ENCODE data around the gene KRTAP2-2.

KRTAP2-2 gene

DNA sequence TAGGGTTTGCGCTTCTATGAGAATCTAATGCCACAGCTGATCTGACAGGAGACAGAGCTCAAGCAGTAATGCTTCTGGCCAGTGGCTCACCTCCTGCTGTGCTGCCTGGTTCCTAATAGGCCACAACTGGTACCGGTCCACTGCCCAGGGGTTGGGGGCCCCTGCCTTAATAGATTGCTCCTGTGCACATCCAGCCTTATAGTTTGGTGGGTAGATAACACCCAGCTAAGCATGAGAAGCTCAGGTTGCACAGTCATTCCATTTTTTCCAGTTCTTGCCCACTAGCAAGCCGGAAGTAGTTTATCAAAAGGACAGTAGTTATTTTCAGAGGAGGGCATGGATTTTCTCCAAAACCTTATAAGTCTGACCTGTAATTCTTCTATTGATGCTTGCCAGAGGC is 35.6 kb downstream of the KRTAP2-2 start:
- Histone ChIP-seq H3K27me3 (replicated peaks; ENCODE audit: control insufficient read depth, insufficient read depth, low read length) (no peaks in the 10 kb centered on the region), H3K4me3 (replicated peaks; ENCODE audit: low read depth, low read length) (no peak overlapping the region), H3K36me3 (ENCODE audit: control insufficient read depth, insufficient read depth, low read length) (no peaks in the 10 kb centered on the region)
- no peak for DNase-seq (ENCODE audit: extremely low read depth, insufficient read length)
- no peak for TF ChIP-seq CTCF (IDR thresholded peaks at IDR 0.05; ENCODE audit: insufficient read depth, low read length, poor library complexity, severe bottlenecking)

GRCh38 chr17:41018541-41018940 is 36.5 kb downstream of the KRTAP2-2 start:
- no peaks in the 10 kb centered on the region for H3K27me3 ChIP-seq (replicated peaks; ENCODE audit: control insufficient read depth, insufficient read depth, low read length)
- TF ChIP-seq CTCF (IDR thresholded peaks at IDR 0.05; ENCODE audit: insufficient read depth, low read length, poor library complexity, severe bottlenecking): no peak
- no peak for DNase-seq (ENCODE audit: extremely low read depth, insufficient read length)
- H3K4me3 ChIP-seq (replicated peaks; ENCODE audit: low read depth, low read length): no peak overlapping the region
- H3K36me3 ChIP-seq (ENCODE audit: control insufficient read depth, insufficient read depth, low read length): no peaks in the 10 kb centered on the region

- H3K36me3 ChIP-seq (ENCODE audit: control insufficient read depth, insufficient read depth, low read length): no peaks in the 10 kb centered on the region
- DNase-seq (ENCODE audit: extremely low read depth, insufficient read length): no peak
- H3K4me3 ChIP-seq (replicated peaks; ENCODE audit: low read depth, low read length): no peak overlapping the region
- no peak for TF ChIP-seq CTCF (IDR thresholded peaks at IDR 0.05; ENCODE audit: insufficient read depth, low read length, poor library complexity, severe bottlenecking)
- H3K27me3 ChIP-seq (replicated peaks; ENCODE audit: control insufficient read depth, insufficient read depth, low read length): no peaks in the 10 kb centered on the region
Measured at GRCh38 chr17:41016578-41017215, 38.3 kb downstream of the KRTAP2-2 start.

DNA sequence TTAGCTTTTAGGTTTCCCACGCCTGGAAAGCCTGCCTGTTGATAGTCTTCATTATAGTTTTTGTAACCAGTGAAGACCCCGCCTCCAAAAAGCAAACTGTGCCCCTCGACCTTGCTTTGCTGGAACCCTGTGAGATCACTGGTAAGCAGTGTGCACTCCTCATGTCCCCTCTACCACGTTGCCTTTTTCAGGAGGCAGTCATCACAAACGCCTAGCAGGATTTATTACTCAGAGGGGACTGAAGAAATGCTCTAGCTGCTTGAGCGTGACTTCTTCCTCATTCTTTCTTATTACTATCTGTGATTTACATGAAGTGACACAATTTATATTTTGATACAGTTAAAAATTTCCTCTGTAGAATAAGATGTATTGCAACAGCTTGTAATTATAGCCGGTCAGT is 39.6 kb downstream of the KRTAP2-2 start:
- no peak for DNase-seq (ENCODE audit: extremely low read depth, insufficient read length)
- Histone ChIP-seq H3K4me3 (replicated peaks; ENCODE audit: low read depth, low read length) (no peak overlapping the region), H3K27me3 (replicated peaks; ENCODE audit: control insufficient read depth, insufficient read depth, low read length) (no peaks in the 10 kb centered on the region), H3K36me3 (ENCODE audit: control insufficient read depth, insufficient read depth, low read length) (no peaks in the 10 kb centered on the region)
- TF ChIP-seq CTCF (IDR thresholded peaks at IDR 0.05; ENCODE audit: insufficient read depth, low read length, poor library complexity, severe bottlenecking): no peak

GRCh38 chr17:41013606-41014005 is 41.4 kb downstream of the KRTAP2-2 start:
- no peak for TF ChIP-seq CTCF (IDR thresholded peaks at IDR 0.05; ENCODE audit: insufficient read depth, low read length, poor library complexity, severe bottlenecking)

DNA sequence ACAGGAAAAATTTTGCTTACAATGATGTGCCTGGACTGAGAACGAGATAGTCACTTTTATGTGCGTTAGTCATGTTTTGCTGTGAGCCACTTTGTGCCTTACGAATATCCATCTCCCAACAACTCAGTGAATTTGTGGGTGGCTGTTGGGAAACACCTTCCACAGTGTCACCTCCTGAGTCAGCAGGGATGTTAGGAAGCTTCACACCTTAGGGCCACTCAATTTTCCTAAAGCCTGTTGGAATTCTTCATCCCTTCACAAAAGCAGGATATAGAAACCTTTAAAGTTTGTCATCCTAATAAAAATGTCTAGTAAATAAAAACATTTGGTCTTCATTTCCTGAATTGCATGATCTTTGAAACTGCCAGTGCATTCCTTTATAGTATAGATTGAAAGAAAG is 41.8 kb downstream of the KRTAP2-2 start:
- H3K36me3 ChIP-seq (ENCODE audit: control insufficient read depth, insufficient read depth, low read length): no peaks in the 10 kb centered on the region
- H3K4me3 ChIP-seq (replicated peaks; ENCODE audit: low read depth, low read length): no peak overlapping the region
- H3K27me3 ChIP-seq (replicated peaks; ENCODE audit: control insufficient read depth, insufficient read depth, low read length): no peaks in the 10 kb centered on the region
- DNase-seq (ENCODE audit: extremely low read depth, insufficient read length): no peak
- TF ChIP-seq CTCF (IDR thresholded peaks at IDR 0.05; ENCODE audit: insufficient read depth, low read length, poor library complexity, severe bottlenecking): no peak

More at GRCh38 chr17:41013606-41014005, 41.4 kb downstream of the KRTAP2-2 start:
- no peaks in the 10 kb centered on the region for H3K27me3 ChIP-seq (replicated peaks; ENCODE audit: control insufficient read depth, insufficient read depth, low read length)
- H3K4me3 ChIP-seq (replicated peaks; ENCODE audit: low read depth, low read length): no peak overlapping the region
- no peaks in the 10 kb centered on the region for H3K36me3 ChIP-seq (ENCODE audit: control insufficient read depth, insufficient read depth, low read length)
- DNase-seq (ENCODE audit: extremely low read depth, insufficient read length): no peak

Data from GM06990 (cell line).